HEK293 (cell line): Measurements from ENCODE around the gene CHD2.

Experiments used
- CTCF ChIA-PET: fragments of 350-600 bp; formaldehyde crosslinking; extraction: SDS; loops from one replicate; lab custom pipeline; 2021; ENCODE audit warnings: antibody characterized with exemption; lab: Yijun Ruan, JAX
- POLR2A ChIA-PET: fragments of 300-600 bp; formaldehyde crosslinking; extraction: SDS; loops from one replicate; lab custom pipeline; 2020; ENCODE audit warnings: antibody characterized with exemption, inconsistent platforms; lab: Yijun Ruan, JAX
- H3K27ac ChIP-seq: fragments of 200-500 bp; sonication (Bioruptor generic); 2 replicates; pipeline ENCODE4 v1.5.1; 2014; ENCODE audit warnings: low read depth, low read length, control low read depth, inconsistent platforms; ENCODE audit errors: extremely low read depth
- H3K36me3 ChIP-seq, 2 experiments: fragments of 200-500 bp in 1 of 2; sonication (Bioruptor generic) in 1 of 2; 1 replicate in 1 of 2; 2 replicates in 1 of 2; pipeline ENCODE4 v1.5.1; 2014 to 2017; ENCODE audit warnings: inconsistent platforms in 2 of 2, low read length in 2 of 2; ENCODE audit not compliant: control insufficient read depth in 2 of 2, insufficient read depth in 1 of 2
- H3K4me1 ChIP-seq: fragments of 200-500 bp; sonication (Bioruptor generic); 2 replicates; pipeline ENCODE4 v1.5.1; 2014; ENCODE audit warnings: mild to moderate bottlenecking, low read length, inconsistent platforms; ENCODE audit not compliant: control insufficient read depth, insufficient read depth
- H3K4me3 ChIP-seq: 2 replicates; pipeline ENCODE4 v1.5.1; 2011; ENCODE audit warnings: low read depth, mild to moderate bottlenecking, control low read depth, low read length, moderate library complexity
- H3K9me3 ChIP-seq: fragments of 200-500 bp; sonication (Bioruptor generic); 2 replicates; pipeline ENCODE4 v1.5.1; 2014; ENCODE audit warnings: low read depth, low read length, inconsistent platforms; ENCODE audit not compliant: control insufficient read depth, insufficient read depth
- KLF8 ChIP-seq: fragments of 450-650 bp; formaldehyde crosslinking; IDR thresholded peaks from 2 replicates; pipeline ENCODE4 v1.5.1; 2016; ENCODE audit warnings: missing biosample characterization, missing genetic modification characterization
- MEIS1 ChIP-seq: sonication (generic); formaldehyde crosslinking; IDR thresholded peaks from 2 replicates; pipeline ENCODE4 v1.8.1; 2022; ENCODE audit warnings: missing genetic modification reagents, mild to moderate bottlenecking, borderline replicate concordance
- RBAK ChIP-seq: fragments of 450-650 bp; formaldehyde crosslinking; IDR thresholded peaks from 2 replicates; pipeline ENCODE4 v1.5.1; 2016; ENCODE audit warnings: missing biosample characterization, missing genetic modification characterization
- WT1 ChIP-seq: fragments of 450-650 bp; formaldehyde crosslinking; IDR thresholded peaks from 2 replicates; pipeline ENCODE4 v1.5.1; 2016; ENCODE audit warnings: missing biosample characterization, missing genetic modification characterization
- ZBTB7A ChIP-seq: fragments of 450-650 bp; formaldehyde crosslinking; IDR thresholded peaks from 2 replicates; pipeline ENCODE4 v1.5.1; 2016; ENCODE audit warnings: low read depth, missing biosample characterization, missing genetic modification characterization
- ZFP69B ChIP-seq: fragments of 450-650 bp; formaldehyde crosslinking; IDR thresholded peaks from 2 replicates; pipeline ENCODE4 v1.5.1; 2016; ENCODE audit warnings: missing biosample characterization, missing genetic modification characterization
- ZNF132 ChIP-seq: fragments of 450-650 bp; formaldehyde crosslinking; IDR thresholded peaks from 2 replicates; pipeline ENCODE4 v1.5.1; 2017; ENCODE audit warnings: missing biosample characterization, missing genetic modification characterization, borderline replicate concordance
- ZNF157 ChIP-seq: fragments of 450-650 bp; formaldehyde crosslinking; IDR thresholded peaks from 2 replicates; pipeline ENCODE4 v1.5.1; 2016; ENCODE audit warnings: missing biosample characterization, missing genetic modification characterization
- ZNF404 ChIP-seq: fragments of 450-650 bp; formaldehyde crosslinking; IDR thresholded peaks from 2 replicates; pipeline ENCODE4 v1.5.1; 2017; ENCODE audit warnings: missing biosample characterization, missing genetic modification characterization
- ZNF529 ChIP-seq: fragments of 450-650 bp; formaldehyde crosslinking; IDR thresholded peaks from 2 replicates; pipeline ENCODE4 v1.5.1; 2017; ENCODE audit warnings: missing genetic modification characterization, missing biosample characterization; ENCODE audit not compliant: insufficient replicate concordance
- ZNF621 ChIP-seq: fragments of 450-650 bp; formaldehyde crosslinking; IDR thresholded peaks from 2 replicates; pipeline ENCODE4 v1.5.1; 2017; ENCODE audit warnings: missing biosample characterization, missing genetic modification characterization
- ZNF626 ChIP-seq: fragments of 450-650 bp; sonication (Bioruptor Pico); formaldehyde crosslinking; IDR thresholded peaks from 2 replicates; pipeline ENCODE4 v1.5.1; 2018; ENCODE audit warnings: missing biosample characterization, missing genetic modification characterization, inconsistent platforms
- ZNF830 ChIP-seq: fragments of 450-650 bp; IDR thresholded peaks from 2 replicates; pipeline ENCODE4 v1.5.0; 2018; ENCODE audit warnings: missing biosample characterization, missing genetic modification characterization, low read depth, mild to moderate bottlenecking, moderate library complexity
- TF ChIP-seq, protein P1 (sequence below): fragments of 450-650 bp; formaldehyde crosslinking; IDR thresholded peaks from 2 replicates; pipeline ENCODE4 v1.5.1; 2016; ENCODE audit warnings: missing biosample characterization, missing genetic modification characterization, low read depth
- TF ChIP-seq, protein P2 (sequence below): fragments of 450-650 bp; formaldehyde crosslinking; IDR thresholded peaks from 2 replicates; pipeline ENCODE4 v1.5.1; 2016; ENCODE audit warnings: missing biosample characterization, missing genetic modification characterization
- TF ChIP-seq, protein P3 (sequence below): fragments of 450-650 bp; formaldehyde crosslinking; IDR thresholded peaks from 2 replicates; pipeline ENCODE4 v1.5.1; 2017; ENCODE audit warnings: missing biosample characterization, missing genetic modification characterization
- TF ChIP-seq, protein P4 (sequence below): fragments of 450-650 bp; formaldehyde crosslinking; conservative IDR thresholded peaks from 2 replicates; pipeline ENCODE4 v1.5.1; 2016; ENCODE audit warnings: low read depth, missing biosample characterization, missing genetic modification characterization
- TF ChIP-seq, protein P5 (sequence below): fragments of 450-650 bp; formaldehyde crosslinking; IDR thresholded peaks from 2 replicates; pipeline ENCODE4 v1.5.1; 2016; ENCODE audit warnings: missing biosample characterization, missing genetic modification characterization

CHD2 gene

DNA sequence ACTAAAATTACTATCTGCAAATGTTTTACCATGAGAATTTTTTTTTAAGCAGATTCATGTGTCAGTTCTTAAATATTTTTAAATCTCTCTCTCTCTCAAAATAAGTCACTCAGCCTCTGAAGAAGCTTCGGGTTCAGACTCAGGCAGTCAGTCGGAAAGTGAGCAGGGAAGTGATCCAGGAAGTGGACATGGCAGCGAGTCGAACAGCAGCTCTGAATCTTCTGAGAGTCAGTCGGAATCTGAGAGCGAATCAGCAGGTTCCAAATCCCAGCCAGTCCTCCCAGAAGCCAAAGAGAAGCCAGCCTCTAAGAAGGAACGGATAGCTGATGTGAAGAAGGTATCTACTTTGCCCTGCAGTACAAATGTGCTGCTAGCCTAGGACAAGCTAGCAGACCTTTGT lies 24.1 kb downstream of the CHD2 start:
- Histone ChIP-seq H3K4me1 (peaks cover 23% of the 10 kb centered on the region), H3K27ac (no peak overlapping the region), H3K36me3 (peaks cover 55 to 61% of the 10 kb centered on the region in 2 experiments), H3K4me3 (no peak overlapping the region), H3K9me3 (no peaks in the 10 kb centered on the region)
- CTCF ChIA-PET, result interaction anchor here (0.6 to 1.9 kb wide), 3 partner anchors 8 to 127 kb away, joined by 3 to 5 read pairs (median 3); no protein-coding TSS in a partner anchor
- POLR2A ChIA-PET, result interaction anchor here (1.1 kb wide), 1 partner anchor 42 kb away, joined by 3 read pairs; no protein-coding TSS in a partner anchor
- TF ChIP-seq ZNF626, result no peak
- TF ChIP-seq ZNF132 (tag by site-specific recombination), result no peak
- no peak for TF ChIP-seq ZNF830
- TF ChIP-seq, protein P1, sequence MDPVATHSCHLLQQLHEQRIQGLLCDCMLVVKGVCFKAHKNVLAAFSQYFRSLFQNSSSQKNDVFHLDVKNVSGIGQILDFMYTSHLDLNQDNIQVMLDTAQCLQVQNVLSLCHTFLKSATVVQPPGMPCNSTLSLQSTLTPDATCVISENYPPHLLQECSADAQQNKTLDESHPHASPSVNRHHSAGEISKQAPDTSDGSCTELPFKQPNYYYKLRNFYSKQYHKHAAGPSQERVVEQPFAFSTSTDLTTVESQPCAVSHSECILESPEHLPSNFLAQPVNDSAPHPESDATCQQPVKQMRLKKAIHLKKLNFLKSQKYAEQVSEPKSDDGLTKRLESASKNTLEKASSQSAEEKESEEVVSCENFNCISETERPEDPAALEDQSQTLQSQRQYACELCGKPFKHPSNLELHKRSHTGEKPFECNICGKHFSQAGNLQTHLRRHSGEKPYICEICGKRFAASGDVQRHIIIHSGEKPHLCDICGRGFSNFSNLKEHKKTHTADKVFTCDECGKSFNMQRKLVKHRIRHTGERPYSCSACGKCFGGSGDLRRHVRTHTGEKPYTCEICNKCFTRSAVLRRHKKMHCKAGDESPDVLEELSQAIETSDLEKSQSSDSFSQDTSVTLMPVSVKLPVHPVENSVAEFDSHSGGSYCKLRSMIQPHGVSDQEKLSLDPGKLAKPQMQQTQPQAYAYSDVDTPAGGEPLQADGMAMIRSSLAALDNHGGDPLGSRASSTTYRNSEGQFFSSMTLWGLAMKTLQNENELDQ, result no peak
- TF ChIP-seq ZNF404 (tag by site-specific recombination), result no peak
- TF ChIP-seq KLF8 (tag by site-specific recombination), result no peak
- no peak for TF ChIP-seq ZBTB7A
- TF ChIP-seq WT1 (tag by site-specific recombination), result no peak
- TF ChIP-seq, protein P2, sequence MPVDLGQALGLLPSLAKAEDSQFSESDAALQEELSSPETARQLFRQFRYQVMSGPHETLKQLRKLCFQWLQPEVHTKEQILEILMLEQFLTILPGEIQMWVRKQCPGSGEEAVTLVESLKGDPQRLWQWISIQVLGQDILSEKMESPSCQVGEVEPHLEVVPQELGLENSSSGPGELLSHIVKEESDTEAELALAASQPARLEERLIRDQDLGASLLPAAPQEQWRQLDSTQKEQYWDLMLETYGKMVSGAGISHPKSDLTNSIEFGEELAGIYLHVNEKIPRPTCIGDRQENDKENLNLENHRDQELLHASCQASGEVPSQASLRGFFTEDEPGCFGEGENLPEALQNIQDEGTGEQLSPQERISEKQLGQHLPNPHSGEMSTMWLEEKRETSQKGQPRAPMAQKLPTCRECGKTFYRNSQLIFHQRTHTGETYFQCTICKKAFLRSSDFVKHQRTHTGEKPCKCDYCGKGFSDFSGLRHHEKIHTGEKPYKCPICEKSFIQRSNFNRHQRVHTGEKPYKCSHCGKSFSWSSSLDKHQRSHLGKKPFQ, result no peak
- TF ChIP-seq, protein P3, sequence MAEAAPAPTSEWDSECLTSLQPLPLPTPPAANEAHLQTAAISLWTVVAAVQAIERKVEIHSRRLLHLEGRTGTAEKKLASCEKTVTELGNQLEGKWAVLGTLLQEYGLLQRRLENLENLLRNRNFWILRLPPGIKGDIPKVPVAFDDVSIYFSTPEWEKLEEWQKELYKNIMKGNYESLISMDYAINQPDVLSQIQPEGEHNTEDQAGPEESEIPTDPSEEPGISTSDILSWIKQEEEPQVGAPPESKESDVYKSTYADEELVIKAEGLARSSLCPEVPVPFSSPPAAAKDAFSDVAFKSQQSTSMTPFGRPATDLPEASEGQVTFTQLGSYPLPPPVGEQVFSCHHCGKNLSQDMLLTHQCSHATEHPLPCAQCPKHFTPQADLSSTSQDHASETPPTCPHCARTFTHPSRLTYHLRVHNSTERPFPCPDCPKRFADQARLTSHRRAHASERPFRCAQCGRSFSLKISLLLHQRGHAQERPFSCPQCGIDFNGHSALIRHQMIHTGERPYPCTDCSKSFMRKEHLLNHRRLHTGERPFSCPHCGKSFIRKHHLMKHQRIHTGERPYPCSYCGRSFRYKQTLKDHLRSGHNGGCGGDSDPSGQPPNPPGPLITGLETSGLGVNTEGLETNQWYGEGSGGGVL (tag by site-specific recombination), result no peak
- no peak for TF ChIP-seq ZFP69B (tag by site-specific recombination)
- no peak for TF ChIP-seq MEIS1
- no peak for TF ChIP-seq ZNF621 (tag by site-specific recombination)
- TF ChIP-seq RBAK, result no peak
- no peak for TF ChIP-seq ZNF529 (tag by site-specific recombination)
- no peak for TF ChIP-seq ZNF157 (tag by site-specific recombination)
- TF ChIP-seq, protein P4, sequence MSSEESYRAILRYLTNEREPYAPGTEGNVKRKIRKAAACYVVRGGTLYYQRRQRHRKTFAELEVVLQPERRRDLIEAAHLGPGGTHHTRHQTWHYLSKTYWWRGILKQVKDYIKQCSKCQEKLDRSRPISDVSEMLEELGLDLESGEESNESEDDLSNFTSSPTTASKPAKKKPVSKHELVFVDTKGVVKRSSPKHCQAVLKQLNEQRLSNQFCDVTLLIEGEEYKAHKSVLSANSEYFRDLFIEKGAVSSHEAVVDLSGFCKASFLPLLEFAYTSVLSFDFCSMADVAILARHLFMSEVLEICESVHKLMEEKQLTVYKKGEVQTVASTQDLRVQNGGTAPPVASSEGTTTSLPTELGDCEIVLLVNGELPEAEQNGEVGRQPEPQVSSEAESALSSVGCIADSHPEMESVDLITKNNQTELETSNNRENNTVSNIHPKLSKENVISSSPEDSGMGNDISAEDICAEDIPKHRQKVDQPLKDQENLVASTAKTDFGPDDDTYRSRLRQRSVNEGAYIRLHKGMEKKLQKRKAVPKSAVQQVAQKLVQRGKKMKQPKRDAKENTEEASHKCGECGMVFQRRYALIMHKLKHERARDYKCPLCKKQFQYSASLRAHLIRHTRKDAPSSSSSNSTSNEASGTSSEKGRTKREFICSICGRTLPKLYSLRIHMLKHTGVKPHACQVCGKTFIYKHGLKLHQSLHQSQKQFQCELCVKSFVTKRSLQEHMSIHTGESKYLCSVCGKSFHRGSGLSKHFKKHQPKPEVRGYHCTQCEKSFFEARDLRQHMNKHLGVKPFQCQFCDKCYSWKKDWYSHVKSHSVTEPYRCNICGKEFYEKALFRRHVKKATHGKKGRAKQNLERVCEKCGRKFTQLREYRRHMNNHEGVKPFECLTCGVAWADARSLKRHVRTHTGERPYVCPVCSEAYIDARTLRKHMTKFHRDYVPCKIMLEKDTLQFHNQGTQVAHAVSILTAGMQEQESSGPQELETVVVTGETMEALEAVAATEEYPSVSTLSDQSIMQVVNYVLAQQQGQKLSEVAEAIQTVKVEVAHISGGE (tag by site-specific recombination), result no peak
- TF ChIP-seq, protein P5, sequence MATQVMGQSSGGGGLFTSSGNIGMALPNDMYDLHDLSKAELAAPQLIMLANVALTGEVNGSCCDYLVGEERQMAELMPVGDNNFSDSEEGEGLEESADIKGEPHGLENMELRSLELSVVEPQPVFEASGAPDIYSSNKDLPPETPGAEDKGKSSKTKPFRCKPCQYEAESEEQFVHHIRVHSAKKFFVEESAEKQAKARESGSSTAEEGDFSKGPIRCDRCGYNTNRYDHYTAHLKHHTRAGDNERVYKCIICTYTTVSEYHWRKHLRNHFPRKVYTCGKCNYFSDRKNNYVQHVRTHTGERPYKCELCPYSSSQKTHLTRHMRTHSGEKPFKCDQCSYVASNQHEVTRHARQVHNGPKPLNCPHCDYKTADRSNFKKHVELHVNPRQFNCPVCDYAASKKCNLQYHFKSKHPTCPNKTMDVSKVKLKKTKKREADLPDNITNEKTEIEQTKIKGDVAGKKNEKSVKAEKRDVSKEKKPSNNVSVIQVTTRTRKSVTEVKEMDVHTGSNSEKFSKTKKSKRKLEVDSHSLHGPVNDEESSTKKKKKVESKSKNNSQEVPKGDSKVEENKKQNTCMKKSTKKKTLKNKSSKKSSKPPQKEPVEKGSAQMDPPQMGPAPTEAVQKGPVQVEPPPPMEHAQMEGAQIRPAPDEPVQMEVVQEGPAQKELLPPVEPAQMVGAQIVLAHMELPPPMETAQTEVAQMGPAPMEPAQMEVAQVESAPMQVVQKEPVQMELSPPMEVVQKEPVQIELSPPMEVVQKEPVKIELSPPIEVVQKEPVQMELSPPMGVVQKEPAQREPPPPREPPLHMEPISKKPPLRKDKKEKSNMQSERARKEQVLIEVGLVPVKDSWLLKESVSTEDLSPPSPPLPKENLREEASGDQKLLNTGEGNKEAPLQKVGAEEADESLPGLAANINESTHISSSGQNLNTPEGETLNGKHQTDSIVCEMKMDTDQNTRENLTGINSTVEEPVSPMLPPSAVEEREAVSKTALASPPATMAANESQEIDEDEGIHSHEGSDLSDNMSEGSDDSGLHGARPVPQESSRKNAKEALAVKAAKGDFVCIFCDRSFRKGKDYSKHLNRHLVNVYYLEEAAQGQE (tag by site-specific recombination), result no peak
